Smooth muscle cell (in vitro differentiated cells): ENCODE data around the gene CDH23. TPM values are rescaled to one million over a fixed set of nuclear protein-coding genes. Genes with fewer than 3 reads are reported as not detected.

ENCODE experiments used
- DNase-seq: peaks from one replicate; lab custom pipeline; 2025; ENCODE audit not compliant: unreplicated experiment; lab: John Stamatoyannopoulos, UW
- H2AFZ ChIP-seq: fragments of 200-600 bp; sonication (generic); 2 replicates; pipeline ENCODE4 v1.6.0; 2016; ENCODE audit warnings: antibody characterized with exemption, low read depth, mild to moderate bottlenecking
- H3F3A ChIP-seq: fragments of 200-600 bp; sonication (generic); 2 replicates; pipeline ENCODE4 v1.6.0; 2017; ENCODE audit warnings: antibody characterized with exemption, low read depth
- H3K27ac ChIP-seq: fragments of 200-600 bp; sonication (generic); 2 replicates; pipeline ENCODE4 v1.5.1; 2016; ENCODE audit warnings: low read depth, mild to moderate bottlenecking
- H3K27me3 ChIP-seq: fragments of 200-600 bp; sonication (generic); 2 replicates; pipeline ENCODE4 v1.6.1; 2016; ENCODE audit warnings: low read depth, mild to moderate bottlenecking
- H3K36me3 ChIP-seq: fragments of 200-600 bp; sonication (generic); 2 replicates; pipeline ENCODE4 v1.5.1; 2016; ENCODE audit warnings: low read depth
- H3K4me1 ChIP-seq: fragments of 200-600 bp; sonication (generic); 2 replicates; pipeline ENCODE4 v1.5.1; 2016; ENCODE audit warnings: low read depth
- H3K4me2 ChIP-seq: fragments of 200-600 bp; sonication (generic); 2 replicates; pipeline ENCODE4 v1.6.0; 2016; ENCODE audit warnings: mild to moderate bottlenecking
- H3K4me3 ChIP-seq: fragments of 200-600 bp; sonication (generic); 2 replicates; pipeline ENCODE4 v1.5.1; 2016; ENCODE audit warnings: mild to moderate bottlenecking
- H3K79me2 ChIP-seq: fragments of 200-600 bp; sonication (generic); 2 replicates; pipeline ENCODE4 v1.6.0; 2016; ENCODE audit warnings: low read depth, mild to moderate bottlenecking
- H3K9ac ChIP-seq: fragments of 200-600 bp; sonication (generic); 2 replicates; pipeline ENCODE4 v1.6.0; 2016; ENCODE audit warnings: low read depth
- H3K9me3 ChIP-seq: fragments of 200-600 bp; sonication (generic); replicated peaks from 2 replicates; pipeline ENCODE4 v1.5.1; 2016; ENCODE audit warnings: low read depth
- H4K20me1 ChIP-seq: fragments of 200-600 bp; sonication (generic); 2 replicates; pipeline ENCODE4 v1.6.0; 2016; ENCODE audit warnings: low read depth
- CTCF ChIP-seq: fragments of 200-600 bp; sonication (generic); IDR thresholded peaks from 2 replicates; pipeline ENCODE4 v1.5.1; 2017; ENCODE audit warnings: borderline replicate concordance, mild to moderate bottlenecking, antibody characterized with exemption; ENCODE audit not compliant: insufficient read depth, poor library complexity, severe bottlenecking
- WGBS: methylation state at CpG from one replicate; pipeline ENCODE4 v1.1.7; 2016; ENCODE audit warnings: low lambda C conversion rate; 5-methylcytosine and 5-hydroxymethylcytosine counted together
- polyA plus RNA-seq: library from polyadenylated mRNA; unstranded; fragments of >200 nt; fragmentation: Nextera tagmentation; extraction: Ambion mirVana; gene quantifications from 2 replicates; pipeline ENCODE4 v1.2.1, GENCODE V29; 2016
- total RNA-seq: library from RNA; depleted of rRNA; stranded (reverse); fragments of >200 nt; gene quantifications from 2 replicates; pipeline ENCODE4 v1.2.3, GENCODE V29; 2014

The CDH23 gene
- total and polyA plus RNA-seq, 2 experiments from 2014 or later, result 0.99 to 2.5 TPM

GRCh38 chr10:71810048-71810750, 413.5 kb downstream of the CDH23 start:
- H2AFZ ChIP-seq, result no peak overlapping the region
- H3K4me1 ChIP-seq, result no peaks in the 10 kb centered on the region
- H3K9me3 ChIP-seq, result no peaks in the 10 kb centered on the region
- WGBS, result 95% methylated on average over 13 of the region's 13 CpGs
- no peak overlapping the region for H3K4me3 ChIP-seq
- no peak overlapping the region for H3K4me2 ChIP-seq
- H4K20me1 ChIP-seq, result no peaks in the 10 kb centered on the region
- peaks cover 15% of the 10 kb centered on the region for H3K27me3 ChIP-seq
- TF ChIP-seq CTCF, result no peak
- no peaks in the 10 kb centered on the region for H3K36me3 ChIP-seq
- no peak overlapping the region for H3K9ac ChIP-seq
- H3K27ac ChIP-seq, result no peak overlapping the region
- H3F3A ChIP-seq, result no peaks in the 10 kb centered on the region
- no peak for DNase-seq
- no peaks in the 10 kb centered on the region for H3K79me2 ChIP-seq

DNA sequence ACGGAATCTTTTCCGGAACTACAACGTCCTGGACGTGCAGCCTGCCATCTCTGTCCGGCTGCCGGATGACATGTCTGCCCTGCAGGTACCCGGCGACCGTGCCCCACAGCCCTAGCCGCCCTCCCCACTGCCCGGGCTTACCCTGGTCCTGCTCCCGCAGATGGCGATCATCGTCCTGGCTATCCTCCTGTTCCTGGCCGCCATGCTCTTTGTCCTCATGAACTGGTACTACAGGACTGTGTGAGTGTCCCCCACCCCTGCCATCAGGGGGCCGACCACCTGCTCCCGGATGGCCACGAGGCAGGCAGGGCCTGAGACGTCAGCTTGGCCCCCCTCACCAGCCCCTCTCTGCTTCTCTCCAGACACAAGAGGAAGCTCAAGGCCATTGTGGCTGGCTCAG, 414.6 kb downstream of the CDH23 start:
- Histone ChIP-seq H2AFZ (no peak overlapping the region), H4K20me1 (peaks cover 2% of the 10 kb centered on the region), H3K79me2 (no peaks in the 10 kb centered on the region), H3K36me3 (no peaks in the 10 kb centered on the region), H3K27ac (no peak overlapping the region), H3K9ac (no peak overlapping the region), H3K4me1 (no peaks in the 10 kb centered on the region), H3K9me3 (no peaks in the 10 kb centered on the region), H3K4me2 (no peak overlapping the region), H3F3A (no peaks in the 10 kb centered on the region), H3K27me3 (peaks cover 4% of the 10 kb centered on the region), H3K4me3 (no peak overlapping the region)
- no peak for TF ChIP-seq CTCF
- 95% methylated on average over 16 of the region's 19 CpGs for WGBS
- DNase-seq, result no peak

GRCh38 chr10:71812016-71812912, 415.5 kb downstream of the CDH23 start:
- peak; percentile 70 for TF ChIP-seq CTCF
- 79% methylated on average over 17 of the region's 22 CpGs for WGBS
- no peak overlapping the region for H3K27ac ChIP-seq
- H3K9ac ChIP-seq, result no peak overlapping the region
- no peak overlapping the region for H2AFZ ChIP-seq
- no peak overlapping the region for H3K4me3 ChIP-seq
- H3F3A ChIP-seq, result no peaks in the 10 kb centered on the region
- H4K20me1 ChIP-seq, result peaks cover 11% of the 10 kb centered on the region
- no peak for DNase-seq
- H3K4me2 ChIP-seq, result no peak overlapping the region
- no peaks in the 10 kb centered on the region for H3K4me1 ChIP-seq
- H3K27me3 ChIP-seq, result no peaks in the 10 kb centered on the region
- no peaks in the 10 kb centered on the region for H3K79me2 ChIP-seq
- no peaks in the 10 kb centered on the region for H3K9me3 ChIP-seq
- H3K36me3 ChIP-seq, result no peaks in the 10 kb centered on the region
